Activated naive CD8-positive, alpha-beta T cell treated with anti-CD3 and anti-CD28 coated beads, Interleukin-2, amount 10 ng/mL, durations not matched to agents 7 days and 5 days (primary cell): ENCODE measurements around the gene CKAP2L. TPM values are rescaled to one million over a fixed set of nuclear protein-coding genes. Genes with fewer than 3 reads are reported as not detected.

Experiments used
- ATAC-seq: fragments of 150-1000 bp; cut with Tn5 transposase; one replicate; pipeline ENCODE4 v1.10.0; 2021; ENCODE audit warnings: low read depth, moderate library complexity
- POLR2A ChIA-PET: fragments of 350-600 bp; sonication (Branson Sonifier 250); formaldehyde crosslinking; loops from one replicate; lab custom pipeline; 2021; ENCODE audit warnings: antibody characterized with exemption; lab: Charles Lee
- DNase-seq: peaks from one replicate; pipeline ENCODE4 v3.0.0; 2021
- H3K27ac Mint-ChIP-seq: one replicate; pipeline ENCODE4 v1.8.0; 2022; ENCODE audit warnings: mild to moderate bottlenecking, mixed read lengths
- H3K27me3 Mint-ChIP-seq: one replicate; pipeline ENCODE4 v1.8.0; 2022; ENCODE audit warnings: mild to moderate bottlenecking, moderate library complexity, mixed read lengths
- H3K36me3 Mint-ChIP-seq: one replicate; pipeline ENCODE4 v1.8.0; 2021; ENCODE audit warnings: mild to moderate bottlenecking, mixed read lengths
- H3K4me1 Mint-ChIP-seq: one replicate; pipeline ENCODE4 v1.8.0; 2021; ENCODE audit warnings: mixed read lengths
- H3K4me3 Mint-ChIP-seq: one replicate; pipeline ENCODE4 v1.8.0; 2022; ENCODE audit warnings: mild to moderate bottlenecking, moderate library complexity, mixed read lengths
- H3K9me3 Mint-ChIP-seq: one replicate; pipeline ENCODE4 v1.8.0; 2021; ENCODE audit warnings: mixed read lengths
- total RNA-seq, 2 experiments: library from RNA; stranded (reverse); gene quantifications; one replicate each; pipeline ENCODE4 v1.2.3, GENCODE V29; 2021

CKAP2L gene
- total RNA-seq, 2 experiments from 2014 or later, result 38.9 to 40.3 TPM

DNA sequence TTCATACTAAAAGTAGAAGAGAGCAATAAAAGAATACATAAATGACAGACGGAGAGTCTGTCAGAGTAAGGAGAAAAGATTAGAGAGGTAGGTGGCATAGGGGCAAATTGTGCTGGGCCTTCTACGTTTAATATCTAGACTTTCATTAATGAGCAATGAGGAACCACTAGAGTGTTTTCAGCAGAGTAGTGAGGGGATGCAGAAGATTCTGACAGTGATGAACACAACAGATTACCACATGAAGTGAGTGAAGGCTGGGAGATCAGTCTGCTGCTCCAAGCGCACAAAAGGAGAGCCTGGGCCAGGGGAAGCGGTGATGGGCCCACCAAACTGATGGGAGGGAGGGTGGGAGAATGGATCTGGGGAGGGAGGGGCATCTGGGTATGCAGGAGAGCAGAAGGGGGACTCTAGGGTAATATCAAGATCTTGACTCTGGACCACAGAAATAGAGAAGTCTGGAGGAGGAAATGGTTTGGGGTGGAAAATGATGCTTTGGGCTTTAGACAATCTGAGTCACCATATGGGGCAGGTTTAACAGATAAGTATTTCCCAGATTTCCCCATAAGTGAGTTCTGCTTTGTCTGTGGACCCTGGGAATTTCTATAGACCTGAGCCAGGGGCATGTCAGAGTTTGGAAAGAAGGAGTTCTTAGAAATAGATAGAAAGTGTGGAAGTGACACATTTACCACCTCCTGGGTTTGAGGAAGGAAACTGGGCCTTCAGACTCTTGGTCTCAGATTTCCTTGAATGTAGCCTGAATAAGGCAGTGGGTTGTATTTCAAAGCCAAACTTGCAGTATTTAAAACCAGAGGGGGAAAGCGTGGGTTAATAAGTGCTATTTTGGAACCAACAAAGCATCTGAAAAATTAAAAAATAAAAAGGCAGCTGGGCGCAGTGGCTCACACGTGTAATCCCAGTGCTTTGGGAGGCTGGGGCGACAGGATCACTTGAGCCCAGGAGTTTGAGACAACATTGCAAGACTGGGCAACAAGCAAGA lies 34.9 kb upstream of the CKAP2L start:
- peaks cover 13% of the 10 kb centered on the region for H3K36me3 Mint-ChIP-seq
- peaks cover 11% of the 10 kb centered on the region for H3K9me3 Mint-ChIP-seq
- peak overlapping the region; percentile 56 for H3K27ac Mint-ChIP-seq
- POLR2A ChIA-PET, result no interaction called here
- H3K4me1 Mint-ChIP-seq, result peaks cover 42% of the 10 kb centered on the region
- peak overlapping the region; percentile 28 for H3K4me3 Mint-ChIP-seq
- ATAC-seq (peak; percentile 58), DNase-seq (no peak)
- peaks cover 3% of the 10 kb centered on the region for H3K27me3 Mint-ChIP-seq

DNA sequence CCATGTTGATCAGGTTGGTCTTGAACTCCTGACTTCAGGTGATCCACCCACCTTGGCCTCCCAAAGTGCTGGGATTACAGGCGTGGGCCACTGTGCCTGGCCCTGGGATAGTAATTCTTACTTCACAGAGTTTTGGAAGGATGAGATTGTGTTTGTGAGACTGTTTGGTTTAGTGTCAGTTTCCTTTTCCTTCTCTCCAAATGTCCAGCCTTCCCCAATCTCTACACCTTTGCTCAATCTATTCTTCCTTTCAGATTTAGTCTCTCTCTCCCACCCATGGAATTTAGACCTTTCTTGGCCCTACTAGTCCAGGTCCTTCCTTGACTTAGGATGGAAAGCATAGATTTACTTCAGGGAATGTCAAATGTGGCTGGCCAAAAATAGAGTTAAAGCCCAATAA lies 32.1 kb upstream of the CKAP2L start:
- Mint-ChIP-seq H3K4me1 (peaks cover 39% of the 10 kb centered on the region), H3K9me3 (peaks cover 16% of the 10 kb centered on the region), H3K27ac (no peak overlapping the region), H3K36me3 (peaks cover 17% of the 10 kb centered on the region), H3K27me3 (peaks cover 3% of the 10 kb centered on the region), H3K4me3 (no peak overlapping the region)
- no peak for DNase-seq
- POLR2A ChIA-PET, result no interaction called here
- no peak for ATAC-seq

DNA sequence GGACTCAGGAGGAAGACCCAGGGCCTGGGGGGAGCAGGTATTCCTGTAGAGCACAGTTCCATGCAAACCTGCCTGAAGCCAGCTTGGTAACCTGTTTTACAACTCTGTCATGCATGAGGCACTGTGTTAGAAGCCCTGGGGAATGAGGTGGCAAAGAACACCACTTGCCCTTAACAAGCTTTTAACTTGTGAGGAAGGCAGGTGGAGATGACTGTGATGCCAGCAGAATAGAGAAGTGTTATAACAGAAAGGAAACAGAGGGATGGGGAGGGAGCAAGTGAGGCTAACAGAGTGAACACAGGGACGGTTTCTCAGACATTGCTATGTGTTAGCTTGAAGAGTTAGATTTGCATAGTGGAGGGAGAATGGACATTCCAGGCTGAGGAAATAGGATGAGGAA lies 31.4 kb upstream of the CKAP2L start:
- DNase-seq, result no peak
- Mint-ChIP-seq H3K4me3 (no peak overlapping the region), H3K36me3 (peaks cover 17% of the 10 kb centered on the region), H3K27ac (no peak overlapping the region), H3K9me3 (peaks cover 16% of the 10 kb centered on the region), H3K4me1 (peaks cover 37% of the 10 kb centered on the region), H3K27me3 (peaks cover 3% of the 10 kb centered on the region)
- ATAC-seq, result no peak
- POLR2A ChIA-PET, result no interaction called here

DNA sequence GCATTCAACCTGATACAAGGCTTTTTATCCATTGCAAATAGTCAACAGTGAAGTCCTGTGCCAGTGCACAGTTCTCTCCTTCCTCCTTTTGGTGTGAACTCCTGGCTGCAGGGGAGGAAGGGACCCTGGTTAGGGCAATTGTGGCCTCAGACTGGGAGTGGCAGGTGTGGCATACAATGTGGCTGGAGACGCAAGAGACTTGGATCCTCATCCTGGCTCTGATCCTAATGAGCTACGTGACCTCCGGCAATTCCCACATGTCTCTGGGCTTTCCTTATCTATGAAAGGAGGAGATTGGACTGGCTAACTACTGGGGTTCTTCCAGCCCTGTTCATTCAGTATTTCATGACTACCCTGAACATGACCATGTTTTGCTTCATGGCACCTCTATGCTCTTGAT lies 30.4 kb upstream of the CKAP2L start:
- Mint-ChIP-seq H3K36me3 (peaks cover 20% of the 10 kb centered on the region), H3K27ac (no peak overlapping the region), H3K4me3 (no peak overlapping the region), H3K4me1 (peaks cover 32% of the 10 kb centered on the region), H3K27me3 (peaks cover 3% of the 10 kb centered on the region), H3K9me3 (peaks cover 19% of the 10 kb centered on the region)
- no peak for ATAC-seq
- no peak for DNase-seq
- POLR2A ChIA-PET, result no interaction called here

DNA sequence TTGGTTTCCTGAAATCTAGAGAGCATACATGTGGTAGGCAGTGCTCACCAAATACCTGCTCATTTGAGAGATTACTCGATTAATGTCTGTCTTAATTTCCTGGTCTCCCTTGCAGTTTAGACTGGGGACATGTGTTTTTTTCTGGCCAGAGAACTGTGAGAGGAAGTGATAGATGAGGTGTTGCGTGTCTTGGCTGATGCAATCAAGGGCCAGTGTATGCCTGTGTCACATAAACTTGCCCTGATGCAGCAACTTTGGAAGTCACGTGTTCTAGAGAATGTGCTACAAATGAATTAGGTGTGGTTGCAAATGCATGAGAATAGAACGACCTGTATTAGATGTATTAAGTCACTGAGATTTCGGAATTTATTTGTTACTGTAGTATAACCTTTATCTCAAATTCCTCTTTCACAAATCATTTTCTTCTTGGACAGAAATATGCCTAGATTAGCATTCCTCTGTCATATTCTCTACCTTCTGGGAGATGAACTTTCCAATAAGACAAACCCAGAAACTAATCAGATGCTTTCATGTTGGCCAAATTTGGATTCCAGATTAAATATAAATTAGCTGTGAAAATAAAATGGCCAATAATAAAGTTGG lies 29.8 kb upstream of the CKAP2L start:
- ATAC-seq, result peak; percentile 80
- POLR2A ChIA-PET, result no interaction called here
- Mint-ChIP-seq H3K36me3 (peaks cover 20% of the 10 kb centered on the region), H3K9me3 (peaks cover 19% of the 10 kb centered on the region), H3K27me3 (peaks cover 4% of the 10 kb centered on the region), H3K4me3 (no peak overlapping the region), H3K4me1 (peaks cover 26% of the 10 kb centered on the region), H3K27ac (peak overlapping the region; percentile 78)
- DNase-seq, result no peak

DNA sequence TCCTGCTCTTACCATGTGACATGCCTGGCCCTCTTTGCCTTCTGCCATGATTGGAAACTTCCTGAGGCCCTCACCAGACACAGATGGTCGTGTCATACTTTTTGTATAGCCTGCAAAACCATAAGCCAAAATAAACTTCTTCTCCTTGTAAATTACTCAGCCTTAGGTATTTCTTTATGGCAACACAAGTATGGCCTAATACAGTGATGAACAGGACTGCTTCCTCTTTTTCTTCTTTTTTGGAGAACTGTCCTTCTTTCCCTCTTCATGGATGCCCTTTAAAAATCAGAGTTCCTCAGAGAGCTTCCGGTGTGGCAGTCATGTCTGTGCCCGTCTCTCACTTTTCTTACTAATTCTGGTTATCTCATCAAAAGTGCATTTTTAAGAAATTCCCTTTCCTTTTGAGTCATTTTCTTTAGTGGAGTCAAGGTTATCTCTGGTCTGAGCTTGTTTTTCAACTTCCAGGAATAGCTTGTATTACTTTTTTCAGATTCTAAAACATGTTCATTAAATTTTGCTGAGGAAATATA lies 29.1 kb upstream of the CKAP2L start:
- Mint-ChIP-seq H3K36me3 (peaks cover 20% of the 10 kb centered on the region), H3K4me1 (peaks cover 22% of the 10 kb centered on the region), H3K27ac (peak overlapping the region; percentile 62), H3K4me3 (no peak overlapping the region), H3K27me3 (peaks cover 11% of the 10 kb centered on the region), H3K9me3 (peaks cover 20% of the 10 kb centered on the region)
- ATAC-seq, result no peak
- POLR2A ChIA-PET, result no interaction called here
- DNase-seq, result no peak

DNA sequence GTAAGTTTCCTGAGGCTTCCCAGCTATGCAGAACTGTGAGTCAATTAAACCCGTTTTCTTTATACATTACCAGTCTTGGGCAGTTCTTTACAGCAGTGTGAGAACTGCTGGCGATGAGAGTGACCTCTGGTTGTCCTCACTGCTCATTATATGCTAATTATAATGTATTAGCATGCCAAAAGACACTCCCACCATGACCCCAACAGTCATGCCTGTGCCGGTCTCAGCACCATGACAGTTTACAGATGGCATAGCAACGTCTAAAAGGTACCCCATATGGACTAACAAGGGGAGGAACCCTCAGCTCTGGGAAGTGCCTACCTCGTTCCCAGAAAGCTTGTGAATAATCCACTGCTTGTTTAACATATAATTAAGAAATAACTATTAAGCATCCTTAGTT lies 28.0 kb upstream of the CKAP2L start:
- no peak overlapping the region for H3K27ac Mint-ChIP-seq
- no peak overlapping the region for H3K4me3 Mint-ChIP-seq
- no peak for DNase-seq
- H3K4me1 Mint-ChIP-seq, result peaks cover 20% of the 10 kb centered on the region
- H3K27me3 Mint-ChIP-seq, result peaks cover 13% of the 10 kb centered on the region
- H3K36me3 Mint-ChIP-seq, result peaks cover 14% of the 10 kb centered on the region
- POLR2A ChIA-PET, result no interaction called here
- peaks cover 18% of the 10 kb centered on the region for H3K9me3 Mint-ChIP-seq
- no peak for ATAC-seq

DNA sequence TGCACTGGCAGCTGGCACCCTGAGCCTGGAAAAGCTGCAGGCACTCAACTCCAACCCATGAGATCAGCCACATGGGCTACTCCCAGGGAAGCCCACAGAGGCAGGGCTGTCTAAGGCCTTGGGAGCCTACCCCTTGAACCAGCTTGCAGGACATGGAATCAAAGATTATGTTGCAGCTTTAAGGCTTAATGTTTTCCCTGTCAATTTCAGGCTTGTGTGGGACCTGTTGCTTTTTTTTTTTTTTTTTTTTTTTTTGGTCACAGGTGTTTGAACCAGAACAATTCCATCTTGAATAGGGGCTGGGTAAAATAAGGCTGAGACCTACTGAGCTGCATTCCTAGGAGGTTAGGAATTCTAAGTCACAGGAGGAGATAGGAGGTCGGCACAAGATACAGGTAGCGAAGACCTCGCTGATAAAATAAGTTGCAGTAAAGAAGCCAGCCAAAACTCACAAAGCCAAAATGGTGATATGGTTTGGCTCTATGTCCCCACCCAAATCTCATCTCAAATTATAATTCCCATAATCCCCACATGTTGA lies 27.4 kb upstream of the CKAP2L start:
- peaks cover 15% of the 10 kb centered on the region for H3K27me3 Mint-ChIP-seq
- H3K27ac Mint-ChIP-seq, result no peak overlapping the region
- H3K9me3 Mint-ChIP-seq, result peaks cover 16% of the 10 kb centered on the region
- POLR2A ChIA-PET, result no interaction called here
- H3K4me1 Mint-ChIP-seq, result peaks cover 21% of the 10 kb centered on the region
- no peak overlapping the region for H3K4me3 Mint-ChIP-seq
- ATAC-seq, result no peak
- H3K36me3 Mint-ChIP-seq, result peaks cover 12% of the 10 kb centered on the region
- DNase-seq, result no peak

DNA sequence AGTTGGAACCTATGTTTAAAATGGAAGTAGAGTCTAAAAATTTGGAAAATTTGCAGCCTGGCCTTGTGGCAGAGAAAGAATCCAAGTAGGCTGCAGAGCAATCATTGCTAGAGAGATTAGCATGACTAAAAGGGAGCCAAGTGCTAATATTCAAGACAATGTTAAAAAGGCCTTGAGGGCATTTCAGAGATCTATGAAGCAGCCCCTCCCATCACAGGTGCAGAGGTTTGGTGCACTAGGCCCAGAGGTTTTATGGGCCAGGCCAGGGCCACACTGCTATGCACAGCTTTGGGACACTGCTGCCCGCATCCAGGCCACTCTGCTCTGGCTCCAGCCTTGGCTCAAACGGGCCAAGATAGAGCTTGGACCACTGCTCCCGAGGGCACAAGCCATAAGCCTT lies 26.6 kb upstream of the CKAP2L start:
- Mint-ChIP-seq H3K4me3 (no peak overlapping the region), H3K36me3 (peaks cover 12% of the 10 kb centered on the region), H3K27ac (no peak overlapping the region), H3K27me3 (peaks cover 15% of the 10 kb centered on the region), H3K9me3 (peaks cover 16% of the 10 kb centered on the region), H3K4me1 (peaks cover 21% of the 10 kb centered on the region)
- ATAC-seq (no peak), DNase-seq (no peak)
- POLR2A ChIA-PET, result no interaction called here

DNA sequence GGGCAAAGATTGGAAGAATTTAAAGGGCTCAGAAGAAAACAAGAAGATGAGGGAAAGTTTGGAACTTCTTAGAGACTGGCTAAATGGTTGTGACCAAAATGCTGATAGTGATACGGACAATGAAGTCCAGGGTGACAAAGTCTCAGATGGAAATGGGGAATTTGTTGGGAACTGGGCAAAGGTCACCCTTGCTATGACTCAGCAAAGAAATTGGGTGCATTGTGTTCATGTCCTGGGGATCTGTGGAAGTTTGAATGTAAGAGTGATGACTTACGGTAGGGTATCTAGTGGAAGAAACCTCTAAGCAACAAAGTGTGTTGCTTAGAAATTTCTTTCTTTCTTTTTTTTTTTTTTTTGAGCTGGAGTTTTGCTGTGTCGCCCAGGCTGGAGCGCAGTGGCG lies 25.9 kb upstream of the CKAP2L start:
- Mint-ChIP-seq H3K36me3 (peaks cover 9% of the 10 kb centered on the region), H3K27ac (no peak overlapping the region), H3K4me3 (no peak overlapping the region), H3K4me1 (peaks cover 19% of the 10 kb centered on the region), H3K9me3 (peaks cover 13% of the 10 kb centered on the region), H3K27me3 (peaks cover 19% of the 10 kb centered on the region)
- ATAC-seq (no peak), DNase-seq (no peak)
- POLR2A ChIA-PET, result no interaction called here

DNA sequence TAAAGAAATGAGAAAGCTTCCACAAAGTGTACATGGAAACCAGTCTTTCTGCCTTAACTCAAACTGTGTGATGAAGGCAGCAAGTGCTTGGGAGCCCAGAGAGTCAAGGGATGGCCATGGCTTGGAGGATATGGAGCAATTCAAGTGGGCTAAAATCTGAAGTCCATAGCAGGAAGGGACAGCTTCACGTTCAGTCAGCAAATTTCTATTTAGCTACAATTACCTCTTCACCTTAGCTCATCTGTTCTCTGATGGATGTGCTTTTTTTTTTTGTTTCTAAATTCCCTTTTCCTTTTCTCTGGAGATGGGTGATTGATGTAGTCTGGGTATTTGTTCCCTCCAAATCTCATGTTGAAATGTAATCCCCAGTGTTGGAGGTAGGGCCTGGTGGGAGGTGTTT lies 24.8 kb upstream of the CKAP2L start:
- H3K36me3 Mint-ChIP-seq, result peaks cover 9% of the 10 kb centered on the region
- H3K4me1 Mint-ChIP-seq, result peaks cover 12% of the 10 kb centered on the region
- no peak for DNase-seq
- no peak overlapping the region for H3K27ac Mint-ChIP-seq
- no peak overlapping the region for H3K4me3 Mint-ChIP-seq
- H3K27me3 Mint-ChIP-seq, result peaks cover 28% of the 10 kb centered on the region
- ATAC-seq, result no peak
- H3K9me3 Mint-ChIP-seq, result peaks cover 9% of the 10 kb centered on the region
- POLR2A ChIA-PET, result no interaction called here

DNA sequence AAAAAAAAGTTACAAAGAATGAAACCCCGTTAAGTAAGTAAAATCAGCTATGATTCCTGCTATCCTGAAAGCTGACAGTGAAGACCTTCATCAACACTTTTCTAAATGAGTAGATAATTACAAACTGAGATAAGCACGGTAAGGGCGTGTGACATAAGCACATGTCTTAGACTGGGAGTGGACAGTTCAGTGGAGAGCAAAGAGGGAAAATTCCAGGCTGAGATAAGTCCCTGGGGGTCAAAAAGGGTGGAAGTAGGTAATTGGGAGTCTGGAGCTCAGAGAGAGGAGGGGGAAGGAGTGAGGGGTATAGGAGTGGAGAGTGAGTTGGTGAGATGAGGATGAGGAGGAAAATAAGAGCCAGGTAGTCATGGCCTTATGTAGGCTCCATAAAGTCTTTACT lies 24.2 kb upstream of the CKAP2L start:
- H3K27me3 Mint-ChIP-seq, result peaks cover 28% of the 10 kb centered on the region
- ATAC-seq, result no peak

DNA sequence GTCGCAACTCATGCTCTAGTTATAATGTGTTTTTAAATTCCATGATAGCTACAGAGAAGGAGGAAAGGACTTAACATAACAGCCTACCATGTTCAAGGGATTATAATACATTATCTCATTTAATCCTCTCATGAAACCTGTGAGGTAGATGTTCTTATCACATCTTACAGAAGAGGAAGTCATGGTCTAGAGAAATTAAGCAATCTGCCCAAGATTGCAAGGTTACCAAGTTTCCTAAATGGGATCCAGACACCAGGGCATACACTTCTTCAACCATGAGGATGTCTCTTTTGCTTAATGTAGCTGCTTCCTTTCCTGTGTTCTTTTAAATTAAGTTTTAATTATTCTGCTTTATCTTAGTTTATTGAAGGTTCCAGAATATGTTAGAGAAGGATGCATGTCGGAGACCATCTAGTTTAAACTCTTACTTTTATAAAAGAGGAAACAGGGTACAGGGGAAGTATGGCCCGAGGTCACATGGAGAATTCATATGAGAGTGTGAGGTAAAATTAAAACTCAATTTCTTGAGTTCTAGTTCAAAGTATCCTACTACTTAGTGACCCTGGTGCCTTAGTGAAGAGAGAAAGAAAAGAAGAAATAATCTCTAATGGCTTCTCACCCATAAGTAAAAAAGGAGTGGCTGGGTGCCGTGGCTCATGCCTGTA lies 23.5 kb upstream of the CKAP2L start:
- Mint-ChIP-seq H3K4me3 (no peak overlapping the region), H3K36me3 (peaks cover 6% of the 10 kb centered on the region), H3K27me3 (peaks cover 31% of the 10 kb centered on the region), H3K9me3 (peaks cover 6% of the 10 kb centered on the region), H3K27ac (no peak overlapping the region), H3K4me1 (peaks cover 6% of the 10 kb centered on the region)
- ATAC-seq (no peak), DNase-seq (no peak)
- POLR2A ChIA-PET, result no interaction called here

More for the DNA sequence above, 24.2 kb upstream of the CKAP2L start:
- Mint-ChIP-seq H3K36me3 (peaks cover 10% of the 10 kb centered on the region), H3K4me3 (no peak overlapping the region), H3K4me1 (peaks cover 8% of the 10 kb centered on the region), H3K27ac (no peak overlapping the region), H3K9me3 (peaks cover 9% of the 10 kb centered on the region)
- POLR2A ChIA-PET, result no interaction called here
- DNase-seq, result no peak
